Breast epithelium (tissue), 4 donors: ENCODE measurements around the gene PLPPR4. TPM values are rescaled to one million over a fixed set of nuclear protein-coding genes. Genes with fewer than 3 reads are reported as not detected.

Experiments
- DNase-seq, 2 donors: peaks; one replicate each; pipeline ENCODE4 v3.0.0-alpha.2; 2019; ENCODE audit warnings: low spot score in 2 of 2
- H3K27ac ChIP-seq, 2 donors: fragments of 200-600 bp; sonication (generic) in 1 of 2; one replicate each; pipeline ENCODE4 v1.5.1; 2016 to 2019; ENCODE audit warnings: mild to moderate bottlenecking in 1 of 2
- H3K27me3 ChIP-seq, 2 donors: fragments of 200-600 bp; sonication (generic) in 1 of 2; one replicate each; pipeline versions ENCODE4 v1.5.1 to v1.6.0; 2017 to 2019; ENCODE audit warnings: control low read depth in 1 of 2, mild to moderate bottlenecking in 1 of 2
- H3K36me3 ChIP-seq: fragments of 200-600 bp; one replicate; pipeline ENCODE4 v1.5.1; 2019
- H3K4me1 ChIP-seq, 2 donors: fragments of 200-600 bp; sonication (generic); one replicate each; pipeline ENCODE4 v1.5.1; 2016 to 2019; ENCODE audit warnings: control low read depth in 1 of 2
- H3K4me3 ChIP-seq, 3 donors: fragments of 200-600 bp; sonication (generic); 1 replicate in 2 of 3; 2 replicates in 1 of 3; pipeline ENCODE4 v1.5.1; 2016 to 2019; ENCODE audit warnings: mild to moderate bottlenecking in 3 of 3, moderate library complexity in 2 of 3
- H3K9me3 ChIP-seq, 2 donors: fragments of 200-600 bp; sonication (generic) in 1 of 2; one replicate each; pipeline ENCODE4 v1.5.1; 2016 to 2019; ENCODE audit warnings: control low read depth in 1 of 2
- CTCF ChIP-seq, 3 donors: fragments of 450-650 bp; IDR thresholded peaks; one replicate each; pipeline ENCODE4 v1.5.1; 2016 to 2017; ENCODE audit warnings: antibody characterized with exemption in 3 of 3, mild to moderate bottlenecking in 3 of 3, moderate library complexity in 3 of 3
- POLR2A ChIP-seq: fragments of 450-650 bp; IDR thresholded peaks from one replicate; pipeline ENCODE4 v1.6.1; 2016; ENCODE audit warnings: antibody characterized with exemption, mild to moderate bottlenecking, moderate library complexity
- POLR2AphosphoS5 ChIP-seq, 3 donors: sonication (generic); formaldehyde crosslinking; IDR thresholded peaks; one replicate each; pipeline ENCODE4 v1.6.1; 2017; ENCODE audit warnings: antibody characterized with exemption in 3 of 3
- intact Hi-C: fragments of 100-400 bp; cut with DNase I; formaldehyde crosslinking; loops from one replicate; pipeline ENCODE4 v1.15.1; 2023; ENCODE audit warnings: low total_unique reads
- total RNA-seq, 3 donors: library from RNA; depleted of rRNA; stranded (reverse); fragments of >200 nt; gene quantifications; one replicate each; pipeline ENCODE4 v1.1.0, GENCODE V29; 2016

Gene PLPPR4
- total RNA-seq, 3 donors from 2014 or later, result 0.80 to 2.3 (median 1.3) TPM

- Histone ChIP-seq H3K27ac (no peak overlapping the region), H3K27me3 (no peaks in the 10 kb centered on the region), H3K4me1 (no peaks in the 10 kb centered on the region), H3K9me3 (no peaks in the 10 kb centered on the region), H3K36me3 (no peaks in the 10 kb centered on the region), H3K4me3 (no peak overlapping the region)
- no peak for TF ChIP-seq CTCF (IDR thresholded peaks at IDR 0.05)
- TF ChIP-seq POLR2AphosphoS5 (IDR thresholded peaks at IDR 0.05), result no peak
- no peak for TF ChIP-seq POLR2A
- DNase-seq, result no peak
- intact Hi-C loops, result no loop called here
Measured at GRCh38 chr1:99297923-99298322, 33.6 kb downstream of the PLPPR4 start.

DNA sequence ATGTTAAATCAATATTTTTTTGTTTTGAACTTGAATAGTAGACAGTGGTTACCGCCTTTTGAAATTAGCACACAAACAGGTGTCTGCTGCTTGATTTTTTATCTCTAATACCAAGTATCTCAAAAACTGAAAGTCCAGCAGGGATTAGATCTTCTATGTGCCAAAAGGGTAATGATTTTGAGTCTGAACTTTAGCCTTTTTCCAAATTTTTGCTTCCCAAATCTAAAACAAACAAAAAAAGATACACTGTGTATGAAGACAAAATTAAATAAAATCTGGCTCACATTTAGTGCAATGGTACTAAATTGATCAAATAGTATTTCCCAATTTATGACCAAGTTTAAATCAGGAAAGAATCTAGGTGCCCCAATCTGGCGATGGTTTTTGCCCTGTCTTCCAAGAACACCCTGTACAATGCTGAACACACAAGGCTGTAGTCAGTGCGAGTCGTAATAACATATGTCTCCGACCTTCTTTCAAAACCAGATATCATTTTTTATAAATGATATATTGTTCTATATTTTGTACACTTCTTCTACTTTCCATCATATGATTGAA is 40.5 kb downstream of the PLPPR4 start:
- H3K4me1 ChIP-seq, result no peaks in the 10 kb centered on the region
- H3K4me3 ChIP-seq, result no peak overlapping the region
- no peak overlapping the region for H3K27ac ChIP-seq
- no peaks in the 10 kb centered on the region for H3K27me3 ChIP-seq
- no peaks in the 10 kb centered on the region for H3K9me3 ChIP-seq
- TF ChIP-seq POLR2A (no peak), CTCF (IDR thresholded peaks at IDR 0.05) (no peak), POLR2AphosphoS5 (IDR thresholded peaks at IDR 0.05) (no peak)
- intact Hi-C loops, result no loop called here
- no peak for DNase-seq
- no peaks in the 10 kb centered on the region for H3K36me3 ChIP-seq

GRCh38 chr1:99305626-99306025 is 41.3 kb downstream of the PLPPR4 start:
- intact Hi-C loops, result no loop called here

DNA sequence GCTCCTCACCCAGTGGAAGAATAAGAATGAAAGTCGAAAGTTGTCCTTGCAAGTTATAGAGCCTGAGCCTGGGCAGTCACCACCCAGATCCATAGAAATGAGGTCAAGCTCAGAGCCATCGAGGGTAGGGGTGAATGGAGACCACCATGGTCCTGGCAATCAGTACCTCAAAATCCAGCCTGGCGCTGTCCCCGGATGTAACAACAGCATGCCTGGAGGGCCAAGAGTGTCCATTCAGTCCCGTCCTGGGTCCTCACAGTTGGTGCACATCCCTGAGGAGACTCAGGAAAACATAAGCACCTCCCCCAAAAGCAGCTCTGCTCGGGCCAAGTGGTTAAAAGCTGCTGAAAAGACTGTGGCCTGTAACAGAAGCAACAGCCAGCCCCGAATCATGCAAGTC is 41.8 kb downstream of the PLPPR4 start:
- Histone ChIP-seq H3K36me3 (no peaks in the 10 kb centered on the region), H3K9me3 (no peaks in the 10 kb centered on the region), H3K4me1 (no peaks in the 10 kb centered on the region), H3K27me3 (no peaks in the 10 kb centered on the region), H3K27ac (no peak overlapping the region), H3K4me3 (no peak overlapping the region)
- intact Hi-C loops, result no loop called here
- DNase-seq, result no peak
- no peak for TF ChIP-seq POLR2AphosphoS5 (IDR thresholded peaks at IDR 0.05)
- no peak for TF ChIP-seq POLR2A
- TF ChIP-seq CTCF (IDR thresholded peaks at IDR 0.05), result no peak

More at GRCh38 chr1:99305626-99306025, 41.3 kb downstream of the PLPPR4 start:
- Histone ChIP-seq H3K4me3 (no peak overlapping the region), H3K9me3 (no peaks in the 10 kb centered on the region), H3K27ac (no peak overlapping the region), H3K27me3 (no peaks in the 10 kb centered on the region), H3K36me3 (no peaks in the 10 kb centered on the region), H3K4me1 (no peaks in the 10 kb centered on the region)
- TF ChIP-seq POLR2A, result no peak
- no peak for DNase-seq

GRCh38 chr1:99306644-99307043 is 42.4 kb downstream of the PLPPR4 start:
- Histone ChIP-seq H3K4me1 (no peaks in the 10 kb centered on the region), H3K36me3 (no peaks in the 10 kb centered on the region), H3K4me3 (no peak overlapping the region), H3K9me3 (no peaks in the 10 kb centered on the region), H3K27ac (no peak overlapping the region), H3K27me3 (no peaks in the 10 kb centered on the region)
- DNase-seq, result no peak
- intact Hi-C loops, result no loop called here
- TF ChIP-seq CTCF (IDR thresholded peaks at IDR 0.05) (no peak), POLR2AphosphoS5 (IDR thresholded peaks at IDR 0.05) (no peak), POLR2A (no peak)

DNA sequence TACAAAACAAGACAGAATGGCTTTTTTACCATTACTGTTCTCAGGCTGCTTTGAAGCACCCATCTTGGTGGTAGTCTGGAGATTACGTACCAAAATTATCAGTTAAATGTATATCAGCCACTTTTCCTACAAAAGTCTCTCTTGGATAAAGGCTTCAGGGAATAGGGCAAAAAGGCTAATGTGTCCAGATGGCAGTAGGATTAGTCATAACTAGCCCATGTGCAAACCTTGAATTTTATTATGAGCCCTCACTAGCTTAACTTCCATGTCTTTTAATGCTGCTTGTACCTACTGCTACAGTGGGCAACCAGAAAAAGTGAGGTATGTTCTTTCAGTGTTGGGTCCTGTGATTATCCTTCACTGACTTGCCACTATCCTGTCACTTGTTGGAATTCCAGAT is 51.0 kb downstream of the PLPPR4 start:
- no peaks in the 10 kb centered on the region for H3K36me3 ChIP-seq
- H3K4me3 ChIP-seq, result no peak overlapping the region
- H3K4me1 ChIP-seq, result no peaks in the 10 kb centered on the region
- TF ChIP-seq CTCF (IDR thresholded peaks at IDR 0.05) (no peak), POLR2A (no peak), POLR2AphosphoS5 (IDR thresholded peaks at IDR 0.05) (no peak)
- intact Hi-C loops, result loop anchor here (5.0 kb wide), 1 partner anchor 687 kb away; no protein-coding TSS in a partner anchor
- DNase-seq, result no peak
- H3K27me3 ChIP-seq, result no peaks in the 10 kb centered on the region
- H3K9me3 ChIP-seq, result peaks cover 0 to 4% of the 10 kb centered on the region in 2 donors
- no peak overlapping the region for H3K27ac ChIP-seq
